GM21447 (cell line): ENCODE results near the gene LIN7B.
"Not testable (repeated sequence)": the region's sequence is repeated elsewhere in the genome, so short reads cannot be mapped to it uniquely, and the experiment has no call there.

Experiments
- ATAC-seq: cut with Tn5 transposase; IDR thresholded peaks from one replicate; pipeline ENCODE4 v1.9.1; 2021; ENCODE audit not compliant: unreplicated experiment

LIN7B gene

GRCh38 chr19:49118565-49119410, 4.6 kb downstream of the LIN7B start, which contains the start of gene C19orf73:
Gene C19orf73 (minus strand): TSS chr19:49119143. CDS start chr19:49119022, 121 bp downstream.
- peak; percentile 67 for ATAC-seq

- no peak for ATAC-seq
Observed at GRCh38 chr19:49119411-49120324, 5.5 kb downstream of the LIN7B start, which contains the start of gene PPFIA3. Gene PPFIA3 (plus strand): TSS chr19:49119544. CDS start chr19:49127874, 8,330 bp downstream.

- ATAC-seq, result no peak
Observed at GRCh38 chr19:49120325-49120683, 6.1 kb downstream of the LIN7B start.

GRCh38 chr19:49120868-49121267, 6.7 kb downstream of the LIN7B start:
- ATAC-seq, result no peak

GRCh38 chr19:49121841-49122240, 7.7 kb downstream of the LIN7B start:
- not testable (repeated sequence) for ATAC-seq

GRCh38 chr19:49123285-49123684, 9.1 kb downstream of the LIN7B start:
- not testable (repeated sequence) for ATAC-seq

- ATAC-seq, result no peak
Observed at GRCh38 chr19:49125025-49125731, 11.0 kb downstream of the LIN7B start.

- no peak for ATAC-seq
Observed at GRCh38 chr19:49126575-49126974, 12.4 kb downstream of the LIN7B start.

GRCh38 chr19:49127225-49127624, 13.1 kb downstream of the LIN7B start:
- not testable (repeated sequence) for ATAC-seq

GRCh38 chr19:49127674-49128544, 13.7 kb downstream of the LIN7B start:
- peak; percentile 84 for ATAC-seq

GRCh38 chr19:49128545-49129237, 14.5 kb downstream of the LIN7B start:
- ATAC-seq, result no peak

- no peak for ATAC-seq
Observed at GRCh38 chr19:49129238-49129583, 15.0 kb downstream of the LIN7B start.

GRCh38 chr19:49130325-49130724, 16.2 kb downstream of the LIN7B start:
- no peak for ATAC-seq

- ATAC-seq, result no peak
Observed at GRCh38 chr19:49132974-49133609, 18.9 kb downstream of the LIN7B start.

GRCh38 chr19:49133621-49134454, 19.7 kb downstream of the LIN7B start:
- no peak for ATAC-seq

- no peak for ATAC-seq
Observed at GRCh38 chr19:49135686-49136085, 21.5 kb downstream of the LIN7B start.

- ATAC-seq, result no peak
Observed at GRCh38 chr19:49136771-49137171, 22.6 kb downstream of the LIN7B start.

- ATAC-seq, result no peak
Observed at GRCh38 chr19:49140951-49141350, 26.8 kb downstream of the LIN7B start.
